ENCODE results near the gene LRRC25.
"Not testable (repeated sequence)": the region's sequence is repeated elsewhere in the genome, so short reads cannot be mapped to it uniquely, and the experiment has no call there.

The LRRC25 gene

GRCh38 chr19:18373892-18374629 is 23.4 kb downstream of the LRRC25 start:
- peak; percentile 69 for DNase-seq

- no peak for DNase-seq
These were observed 24.0 kb downstream of the LRRC25 start for GRCh38 chr19:18373407-18373891.

- no peak for DNase-seq
These were observed 28.8 kb downstream of the LRRC25 start for GRCh38 chr19:18368504-18369222.

- no peak for DNase-seq
These were observed 31.4 kb downstream of the LRRC25 start for GRCh38 chr19:18366021-18366435.

GRCh38 chr19:18364826-18365528 is 32.4 kb downstream of the LRRC25 start:
- DNase-seq: no peak

GRCh38 chr19:18364277-18364825 is 33.1 kb downstream of the LRRC25 start:
- not testable (repeated sequence) for DNase-seq

- no peak for DNase-seq
These were observed 33.6 kb downstream of the LRRC25 start for GRCh38 chr19:18363787-18364186.

- DNase-seq: no peak
These were observed 34.4 kb downstream of the LRRC25 start for GRCh38 chr19:18362934-18363542.

- no peak for DNase-seq
These were observed 35.8 kb downstream of the LRRC25 start for GRCh38 chr19:18361646-18362045.

GRCh38 chr19:18357041-18357440 is 40.4 kb downstream of the LRRC25 start:
- DNase-seq: no peak

GRCh38 chr19:18354743-18355142 is 42.7 kb downstream of the LRRC25 start:
- DNase-seq: not testable (repeated sequence)

GRCh38 chr19:18353378-18354005 is 43.9 kb downstream of the LRRC25 start:
- no peak for DNase-seq

GRCh38 chr19:18351544-18351943 is 45.9 kb downstream of the LRRC25 start:
- DNase-seq: no peak

- no peak for DNase-seq
These were observed 46.9 kb downstream of the LRRC25 start for GRCh38 chr19:18350490-18350889.

GRCh38 chr19:18349524-18350128 is 47.8 kb downstream of the LRRC25 start:
- DNase-seq: peak; percentile 67

- DNase-seq: not testable (repeated sequence)
These were observed 48.5 kb downstream of the LRRC25 start for GRCh38 chr19:18348818-18349339.

GRCh38 chr19:18348171-18348570 is 49.3 kb downstream of the LRRC25 start:
- DNase-seq: no peak

GRCh38 chr19:18346091-18346490 is 51.3 kb downstream of the LRRC25 start:
- no peak for DNase-seq

- no peak for DNase-seq
These were observed 52.1 kb downstream of the LRRC25 start for GRCh38 chr19:18345296-18345695.

- no peak for DNase-seq
These were observed 52.9 kb downstream of the LRRC25 start for GRCh38 chr19:18344582-18344950.

GRCh38 chr19:18342090-18342632 is 55.3 kb downstream of the LRRC25 start:
- no peak for DNase-seq
